MM.1S (cell line): ENCODE data around the gene PRKG2.

Experiments used
- DNase-seq: peaks from one replicate; pipeline ENCODE4 v3.0.0-alpha.2; 2015
- H2AFZ ChIP-seq: fragments of 300-600 bp; sonication (generic); 2 replicates; pipeline ENCODE4 v1.6.0; 2016; ENCODE audit warnings: antibody characterized with exemption, low read length
- H3F3A ChIP-seq: fragments of 300-600 bp; sonication (generic); 2 replicates; pipeline ENCODE4 v1.6.1; 2016; ENCODE audit warnings: mild to moderate bottlenecking, antibody characterized with exemption, low read length, moderate library complexity, mixed read lengths; ENCODE audit not compliant: insufficient read depth
- H3K27ac ChIP-seq: fragments of 300-600 bp; sonication (generic); 2 replicates; pipeline ENCODE4 v1.5.1; 2016; ENCODE audit warnings: mild to moderate bottlenecking, low read length
- H3K27me3 ChIP-seq: fragments of 300-600 bp; sonication (generic); replicated peaks from 2 replicates; pipeline ENCODE4 v1.6.0; 2016; ENCODE audit warnings: low read length; ENCODE audit not compliant: insufficient read depth
- H3K36me3 ChIP-seq: fragments of 300-600 bp; sonication (generic); replicated peaks from 2 replicates; pipeline ENCODE4 v1.6.1; 2016; ENCODE audit warnings: mild to moderate bottlenecking, low read length, mixed read lengths; ENCODE audit not compliant: insufficient read depth
- H3K4me1 ChIP-seq: fragments of 300-600 bp; sonication (generic); 2 replicates; pipeline ENCODE4 v1.6.1; 2016; ENCODE audit warnings: low read length, mixed read lengths
- H3K4me2 ChIP-seq: fragments of 300-600 bp; sonication (generic); 2 replicates; pipeline ENCODE4 v1.6.0; 2016; ENCODE audit warnings: low read depth, low read length
- H3K4me3 ChIP-seq: fragments of 300-600 bp; sonication (generic); 2 replicates; pipeline ENCODE4 v1.5.1; 2016; ENCODE audit warnings: low read length, mixed read lengths
- H3K79me2 ChIP-seq: fragments of 300-600 bp; sonication (generic); 2 replicates; pipeline ENCODE4 v1.6.1; 2016; ENCODE audit warnings: mixed run types, low read length, mixed read lengths
- H3K9ac ChIP-seq: fragments of 300-600 bp; sonication (generic); 2 replicates; pipeline ENCODE4 v1.6.1; 2016; ENCODE audit warnings: low read length, mixed read lengths
- H3K9me2 ChIP-seq: fragments of 300-600 bp; sonication (generic); replicated peaks from 2 replicates; pipeline ENCODE4 v1.6.1; 2016; ENCODE audit warnings: mild to moderate bottlenecking, low read length, mixed read lengths; ENCODE audit not compliant: insufficient read depth
- H3K9me3 ChIP-seq: fragments of 300-600 bp; sonication (generic); replicated peaks from 2 replicates; pipeline ENCODE4 v1.6.1; 2016; ENCODE audit warnings: mild to moderate bottlenecking, low read length, mixed read lengths; ENCODE audit not compliant: insufficient read depth
- H4K20me1 ChIP-seq: fragments of 300-600 bp; sonication (generic); 2 replicates; pipeline ENCODE4 v1.6.1; 2016; ENCODE audit warnings: mild to moderate bottlenecking, low read length, moderate library complexity, mixed read lengths; ENCODE audit not compliant: insufficient read depth
- EZH2 ChIP-seq: fragments of 300-600 bp; sonication (generic); optimal IDR thresholded peaks from 2 replicates; pipeline ENCODE3; 2017; ENCODE audit warnings: low read depth, mild to moderate bottlenecking, antibody characterized with exemption, low read length, mixed read lengths
- EZH2phosphoT487 ChIP-seq: fragments of 300-600 bp; sonication (generic); IDR thresholded peaks from 2 replicates; pipeline ENCODE4 v1.6.1; 2018; ENCODE audit warnings: antibody characterized with exemption, low read length
- TF ChIP-seq, protein P1 (sequence below): fragments of 300-600 bp; sonication (generic); IDR thresholded peaks from 2 replicates; pipeline ENCODE4 v1.5.1; 2016; ENCODE audit warnings: antibody characterized with exemption, low read length, mixed read lengths

Gene PRKG2

DNA sequence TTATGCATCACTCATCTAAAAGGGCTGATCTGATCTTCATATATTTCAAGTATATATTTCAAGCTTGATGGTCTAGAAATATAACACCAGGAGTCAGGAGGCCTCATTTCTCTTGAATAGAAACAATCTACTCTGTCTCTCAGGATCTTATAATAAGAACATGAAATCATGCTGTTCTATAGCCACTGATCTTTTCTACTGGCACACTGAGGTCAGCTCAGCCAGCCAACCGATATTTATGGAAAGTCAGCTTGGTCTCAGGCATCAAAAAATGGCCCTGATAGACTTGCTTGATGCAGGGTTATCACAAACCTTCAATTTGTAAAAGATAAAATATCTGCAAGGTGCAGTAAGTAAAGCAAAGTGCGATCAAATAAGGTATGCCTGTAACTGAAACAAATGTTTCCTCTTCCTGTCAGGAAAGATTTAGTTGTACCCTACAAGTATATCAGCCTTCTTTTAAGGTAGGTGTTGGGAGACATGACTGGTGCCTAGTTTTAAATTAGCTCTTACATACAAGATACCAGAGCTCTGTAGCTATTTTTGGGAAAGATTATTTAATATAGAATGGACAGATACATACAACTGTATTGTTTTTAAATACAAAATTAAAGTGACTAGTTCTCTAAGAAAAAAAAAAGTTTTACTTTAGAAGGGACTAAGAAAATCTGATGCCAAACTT is 121.2 kb downstream of the PRKG2 start:
- H4K20me1 ChIP-seq = no peaks in the 10 kb centered on the region
- H3K4me1 ChIP-seq = no peaks in the 10 kb centered on the region
- no peak overlapping the region for H2AFZ ChIP-seq
- H3K4me3 ChIP-seq = no peak overlapping the region
- H3K9me3 ChIP-seq = no peaks in the 10 kb centered on the region
- H3K9ac ChIP-seq = no peak overlapping the region
- no peak overlapping the region for H3K4me2 ChIP-seq
- no peaks in the 10 kb centered on the region for H3K36me3 ChIP-seq
- DNase-seq = no peak
- no peak overlapping the region for H3K27ac ChIP-seq
- no peak for TF ChIP-seq EZH2
- TF ChIP-seq EZH2phosphoT487 = no peak
- TF ChIP-seq, protein P1, sequence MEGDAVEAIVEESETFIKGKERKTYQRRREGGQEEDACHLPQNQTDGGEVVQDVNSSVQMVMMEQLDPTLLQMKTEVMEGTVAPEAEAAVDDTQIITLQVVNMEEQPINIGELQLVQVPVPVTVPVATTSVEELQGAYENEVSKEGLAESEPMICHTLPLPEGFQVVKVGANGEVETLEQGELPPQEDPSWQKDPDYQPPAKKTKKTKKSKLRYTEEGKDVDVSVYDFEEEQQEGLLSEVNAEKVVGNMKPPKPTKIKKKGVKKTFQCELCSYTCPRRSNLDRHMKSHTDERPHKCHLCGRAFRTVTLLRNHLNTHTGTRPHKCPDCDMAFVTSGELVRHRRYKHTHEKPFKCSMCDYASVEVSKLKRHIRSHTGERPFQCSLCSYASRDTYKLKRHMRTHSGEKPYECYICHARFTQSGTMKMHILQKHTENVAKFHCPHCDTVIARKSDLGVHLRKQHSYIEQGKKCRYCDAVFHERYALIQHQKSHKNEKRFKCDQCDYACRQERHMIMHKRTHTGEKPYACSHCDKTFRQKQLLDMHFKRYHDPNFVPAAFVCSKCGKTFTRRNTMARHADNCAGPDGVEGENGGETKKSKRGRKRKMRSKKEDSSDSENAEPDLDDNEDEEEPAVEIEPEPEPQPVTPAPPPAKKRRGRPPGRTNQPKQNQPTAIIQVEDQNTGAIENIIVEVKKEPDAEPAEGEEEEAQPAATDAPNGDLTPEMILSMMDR = no peak
- no peaks in the 10 kb centered on the region for H3K79me2 ChIP-seq
- no peaks in the 10 kb centered on the region for H3F3A ChIP-seq
- H3K27me3 ChIP-seq = no peaks in the 10 kb centered on the region
- H3K9me2 ChIP-seq = no peaks in the 10 kb centered on the region

DNA sequence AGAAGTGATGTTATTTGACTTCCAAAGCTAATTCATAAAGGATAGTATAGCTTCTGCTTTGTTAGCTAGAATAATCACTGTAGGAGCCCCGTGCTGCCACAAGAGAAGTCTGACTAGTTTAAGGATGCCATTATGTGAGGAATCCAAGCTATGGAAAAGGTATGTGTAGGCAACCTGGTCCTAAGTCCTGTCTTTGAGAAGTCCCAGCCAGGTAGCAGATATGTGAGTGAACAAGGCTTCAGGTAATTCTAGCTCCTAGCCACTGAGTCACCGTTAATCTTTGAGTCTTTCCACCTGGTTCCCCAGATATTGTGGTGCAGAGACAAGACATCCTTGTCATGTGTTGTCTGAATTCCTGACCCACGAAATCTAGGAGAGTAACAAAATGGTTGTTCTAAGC is 129.0 kb downstream of the PRKG2 start:
- H4K20me1 ChIP-seq = no peaks in the 10 kb centered on the region
- DNase-seq = no peak
- H3F3A ChIP-seq = no peaks in the 10 kb centered on the region
- H3K36me3 ChIP-seq = no peaks in the 10 kb centered on the region
- no peaks in the 10 kb centered on the region for H3K79me2 ChIP-seq
- H3K4me2 ChIP-seq = no peak overlapping the region
- no peak overlapping the region for H3K27ac ChIP-seq
- no peaks in the 10 kb centered on the region for H3K4me1 ChIP-seq
- no peak overlapping the region for H2AFZ ChIP-seq
- H3K9me2 ChIP-seq = no peaks in the 10 kb centered on the region
- H3K4me3 ChIP-seq = no peak overlapping the region
- no peaks in the 10 kb centered on the region for H3K9me3 ChIP-seq
- no peak overlapping the region for H3K9ac ChIP-seq
- no peaks in the 10 kb centered on the region for H3K27me3 ChIP-seq
- TF ChIP-seq EZH2phosphoT487 (no peak), EZH2 (no peak)
- TF ChIP-seq, protein P1 = no peak

DNA sequence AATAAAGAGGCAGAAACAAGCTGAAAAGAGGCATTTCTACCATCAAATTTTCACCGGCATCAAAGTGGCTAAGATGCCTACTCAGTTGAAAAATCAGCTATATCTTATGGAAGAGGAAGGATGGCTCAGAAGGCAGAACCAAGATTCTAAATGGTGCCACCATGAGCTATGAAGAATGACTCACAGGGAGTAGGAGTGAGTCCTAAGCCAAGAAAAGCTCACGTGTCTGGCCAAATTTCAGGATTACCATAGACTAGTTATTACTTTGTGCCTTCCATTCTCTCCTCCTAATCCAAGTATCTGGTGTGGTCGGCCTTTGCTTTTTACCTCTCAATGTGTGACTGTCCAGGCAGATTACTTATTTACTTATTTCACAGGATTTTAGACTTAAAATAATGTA is 129.7 kb downstream of the PRKG2 start:
- Histone ChIP-seq H3K9ac (no peak overlapping the region), H3K79me2 (no peaks in the 10 kb centered on the region), H3K9me2 (no peaks in the 10 kb centered on the region), H3K4me2 (no peak overlapping the region), H3K4me1 (no peaks in the 10 kb centered on the region), H3K27ac (no peak overlapping the region), H3K4me3 (no peak overlapping the region), H2AFZ (no peak overlapping the region), H3K27me3 (no peaks in the 10 kb centered on the region), H3K36me3 (no peaks in the 10 kb centered on the region), H4K20me1 (no peaks in the 10 kb centered on the region), H3F3A (no peaks in the 10 kb centered on the region), H3K9me3 (no peaks in the 10 kb centered on the region)
- DNase-seq = no peak
- TF ChIP-seq, protein P1 = no peak
- TF ChIP-seq EZH2 (no peak), EZH2phosphoT487 (no peak)
